GM21717 (cell line): Measurements from ENCODE around the gene CYP11A1.

ENCODE experiments used
- ATAC-seq: cut with Tn5 transposase; IDR thresholded peaks from one replicate; pipeline ENCODE4 v1.9.1; 2021; ENCODE audit warnings: mild to moderate bottlenecking, moderate library complexity; ENCODE audit not compliant: unreplicated experiment

Gene CYP11A1

DNA sequence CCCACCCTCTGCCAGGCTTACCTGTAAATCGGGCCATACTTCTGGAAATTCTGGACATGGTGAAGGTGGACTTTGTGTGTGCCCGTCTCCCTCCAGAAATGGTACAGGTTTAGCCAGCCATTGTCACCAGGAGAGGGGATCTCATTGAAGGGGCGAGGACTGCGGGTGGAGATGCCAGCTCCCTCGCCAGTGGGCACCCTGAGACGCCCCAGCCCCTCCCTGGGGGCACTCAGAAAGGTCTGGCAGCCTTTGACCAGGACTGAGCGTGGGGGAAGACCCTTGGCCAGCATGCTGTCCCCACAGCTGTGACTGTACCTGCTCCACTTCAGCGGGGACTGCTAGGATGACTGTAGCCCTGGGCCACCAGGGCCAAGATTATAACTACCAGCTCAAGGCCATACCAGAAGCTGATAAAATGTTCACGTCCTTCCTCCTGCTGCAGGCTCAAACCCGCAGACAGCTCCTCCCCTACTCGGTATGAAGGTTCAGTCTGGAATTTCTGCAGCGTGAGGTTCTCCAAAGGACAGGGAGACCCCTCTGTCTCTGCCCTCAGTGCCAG lies at the start of gene CYP11A1:
TSS of gene CYP11A1 (minus strand) at position 351 of the 559 bp plus-strand sequence. CDS start at position 290, 61 bp downstream.
- no peak for ATAC-seq

DNA sequence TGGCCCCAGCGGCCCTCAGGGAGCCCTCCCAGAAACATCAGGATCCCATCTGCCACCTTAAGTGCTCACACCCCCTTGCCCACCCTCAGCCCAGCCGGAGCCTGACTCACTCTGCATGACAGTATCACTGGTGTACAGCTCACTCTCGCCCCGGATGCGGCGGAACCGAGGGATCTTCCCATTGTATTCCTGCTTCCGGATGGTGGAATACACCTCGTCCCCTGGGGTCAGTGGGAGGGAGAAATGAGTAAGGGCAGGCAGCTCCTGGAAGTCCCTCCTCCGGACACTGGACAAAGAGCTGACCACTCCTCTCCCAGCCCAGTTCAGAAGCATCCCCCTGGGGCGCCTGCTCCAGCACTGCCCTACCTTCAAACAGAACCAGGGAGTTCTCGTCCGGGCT lies 49.8 kb upstream of the CYP11A1 start:
- no peak for ATAC-seq

DNA sequence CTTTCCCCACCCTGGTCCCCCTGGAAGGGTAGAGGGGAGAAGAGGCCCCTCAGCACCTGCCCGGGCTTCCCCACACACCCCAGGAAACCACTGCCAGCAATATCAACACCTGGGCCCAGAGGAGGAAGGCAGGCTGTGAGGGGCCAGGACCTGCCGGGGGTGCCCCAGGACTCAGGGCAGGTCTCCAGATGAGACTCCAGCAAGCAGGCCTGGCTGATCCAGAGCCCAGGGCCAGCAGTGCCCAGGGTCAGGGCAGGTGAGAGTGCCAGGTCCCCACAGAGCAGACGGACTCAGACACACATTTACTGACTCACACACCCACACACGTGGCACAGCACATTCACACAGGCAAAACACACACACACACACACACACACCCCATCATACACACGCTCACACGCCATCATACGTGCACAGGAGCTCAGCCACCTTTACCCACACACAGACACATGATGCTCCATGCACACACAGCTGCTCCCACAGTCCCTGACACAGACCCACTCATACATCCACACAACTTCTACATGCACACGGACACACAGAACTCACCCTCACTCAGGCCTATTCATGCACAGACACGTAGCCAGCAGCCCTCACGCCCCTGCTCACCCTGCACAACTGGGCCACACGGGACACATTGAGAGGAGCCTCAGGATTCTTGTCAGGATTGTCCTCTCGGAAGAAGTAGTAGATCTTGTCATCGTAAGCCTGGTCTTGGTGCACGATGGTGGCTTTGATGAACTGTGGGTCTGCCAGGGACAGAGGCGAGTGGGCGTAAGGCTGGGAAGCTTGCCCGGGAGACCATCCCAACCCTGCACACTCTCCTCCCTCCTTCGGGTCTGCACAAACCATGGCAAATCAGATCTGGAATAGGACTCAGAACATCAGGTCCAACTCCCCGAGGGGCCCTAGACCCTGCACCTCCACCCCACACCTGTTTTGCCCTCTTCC lies 48.8 kb upstream of the CYP11A1 start:
- ATAC-seq: no peak

- no peak for ATAC-seq
Observed at GRCh38 chr15:74414603-74415338, 47.3 kb upstream of the CYP11A1 start.

DNA sequence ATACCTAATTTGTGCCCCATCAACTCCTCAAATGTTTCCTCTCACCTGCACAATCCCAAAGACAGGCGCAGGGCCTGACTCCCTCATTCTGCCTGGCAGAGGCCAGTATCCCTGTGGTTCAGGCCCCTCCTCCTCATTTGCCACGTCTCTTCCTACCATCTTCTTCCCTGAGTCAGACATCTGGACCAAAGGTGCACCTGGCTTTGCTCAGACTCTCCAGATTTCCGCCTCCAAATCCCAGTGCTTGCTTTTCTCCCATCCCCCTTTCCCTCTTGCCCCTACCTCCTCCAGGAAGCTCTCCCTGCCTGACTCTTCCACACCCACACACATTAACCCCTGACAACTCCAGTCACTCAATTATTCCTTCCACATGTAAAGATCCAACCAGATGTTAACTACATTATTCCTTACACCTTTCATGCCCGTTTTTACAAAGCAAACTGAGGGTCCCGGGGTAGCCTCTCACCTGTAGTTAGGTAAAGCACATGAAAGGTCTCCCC lies 46.7 kb upstream of the CYP11A1 start:
- ATAC-seq: no peak

DNA sequence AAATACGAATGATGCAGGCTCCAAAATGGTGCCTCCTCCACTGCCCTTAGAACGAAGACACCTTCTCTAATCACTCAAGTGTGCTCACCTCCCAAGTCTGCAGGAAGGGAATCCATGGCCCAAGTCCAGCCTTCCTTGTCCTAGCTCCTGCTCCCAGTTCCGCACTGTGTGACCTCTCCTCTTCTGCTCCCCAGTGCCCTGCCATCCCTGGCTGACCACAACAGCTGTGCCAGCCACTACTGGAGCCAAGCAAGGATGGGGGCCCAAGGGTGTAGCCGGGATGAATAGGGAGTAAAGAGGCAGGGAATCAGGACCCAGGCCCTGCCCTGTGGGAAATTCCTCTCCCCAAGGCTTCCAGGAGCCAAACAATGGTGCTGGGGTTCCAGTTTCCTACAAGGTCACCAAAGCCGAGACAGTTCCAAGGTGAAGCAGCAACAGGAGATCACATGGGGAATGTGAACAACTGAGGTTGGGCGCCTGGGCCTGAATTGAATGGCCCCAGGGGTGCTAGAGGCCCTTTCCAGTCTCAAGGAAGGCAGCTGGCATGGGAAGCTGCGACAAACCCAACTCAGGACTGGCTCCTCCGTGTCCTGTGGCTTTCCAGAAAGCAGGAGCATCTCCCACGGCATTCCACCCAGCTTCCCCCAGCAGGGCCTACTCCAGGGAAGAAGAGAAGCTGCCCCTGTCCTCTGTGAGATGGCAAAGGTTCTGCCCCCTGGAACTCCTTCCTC lies 46.1 kb upstream of the CYP11A1 start:
- no peak for ATAC-seq

DNA sequence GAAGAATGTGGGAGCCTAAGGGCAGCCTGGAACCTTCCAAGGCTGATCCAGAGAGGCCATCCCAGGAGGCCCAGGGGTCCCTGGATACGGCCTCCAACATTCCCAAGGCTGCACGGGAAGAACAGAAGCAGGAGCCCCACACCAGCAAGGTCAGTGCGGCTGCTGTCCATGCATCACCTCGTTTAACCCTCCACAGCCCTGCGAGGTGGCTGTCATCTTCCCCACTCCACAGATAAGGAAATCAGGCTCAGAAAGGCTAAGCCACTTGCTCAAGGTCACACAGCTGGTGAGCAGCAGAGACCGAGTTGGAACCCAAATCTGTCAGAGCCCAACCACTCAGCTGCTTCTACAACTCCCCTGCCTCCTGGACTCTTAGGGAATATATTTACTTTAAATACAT lies 44.7 kb upstream of the CYP11A1 start:
- ATAC-seq: no peak

GRCh38 chr15:74411686-74412085 lies 44.2 kb upstream of the CYP11A1 start:
- no peak for ATAC-seq

GRCh38 chr15:74410502-74410901 lies 43.1 kb upstream of the CYP11A1 start:
- no peak for ATAC-seq

GRCh38 chr15:74409225-74409624 lies 41.8 kb upstream of the CYP11A1 start:
- no peak for ATAC-seq

GRCh38 chr15:74408815-74409214 lies 41.4 kb upstream of the CYP11A1 start:
- ATAC-seq: no peak

GRCh38 chr15:74408385-74408784 lies 40.9 kb upstream of the CYP11A1 start:
- ATAC-seq: no peak

- no peak for ATAC-seq
Observed at GRCh38 chr15:74406992-74407705, 39.7 kb upstream of the CYP11A1 start.

DNA sequence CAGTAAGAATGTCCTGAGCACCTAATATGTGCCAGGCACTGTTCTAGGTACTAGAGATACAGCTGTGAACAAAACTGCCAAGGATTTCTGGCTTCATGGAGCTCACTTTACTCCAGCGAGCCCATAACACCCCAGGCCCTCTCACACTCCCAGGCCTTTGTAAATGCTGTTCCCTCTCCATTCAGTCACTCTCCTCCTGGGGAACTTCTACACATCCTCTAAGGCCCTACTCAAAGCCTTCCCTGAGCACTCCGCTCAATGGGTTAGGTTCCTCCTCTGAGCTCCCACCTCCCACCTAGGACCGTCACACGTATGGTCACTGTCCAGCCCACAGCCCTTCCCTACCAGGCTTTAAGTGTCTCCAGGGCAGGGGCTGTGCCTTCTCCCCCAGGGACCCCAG lies 39.1 kb upstream of the CYP11A1 start:
- ATAC-seq: no peak

- ATAC-seq: no peak
Observed at GRCh38 chr15:74405823-74406222, 38.4 kb upstream of the CYP11A1 start.

- ATAC-seq: peak; percentile 16
Observed at GRCh38 chr15:74403991-74404563, 36.6 kb upstream of the CYP11A1 start.

DNA sequence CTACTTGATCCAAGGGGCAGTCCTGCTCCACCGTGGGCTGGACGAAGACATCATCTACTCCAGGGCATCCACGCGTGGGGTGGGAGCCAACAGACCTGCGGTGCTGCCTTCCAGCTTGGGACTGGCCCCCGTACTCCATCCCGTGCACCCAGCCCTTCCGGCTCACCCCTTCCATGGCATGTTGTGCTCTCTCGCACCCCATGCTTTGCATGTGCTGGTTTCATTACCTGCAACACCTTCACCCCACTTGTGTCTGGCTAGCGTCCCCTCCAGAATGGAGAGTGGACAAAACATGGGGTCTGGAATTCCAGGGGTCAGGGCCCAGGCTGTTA lies 36.1 kb upstream of the CYP11A1 start:
- peak; percentile 6 for ATAC-seq

- ATAC-seq: peak; percentile 30
Observed at GRCh38 chr15:74402873-74403587, 35.6 kb upstream of the CYP11A1 start.

DNA sequence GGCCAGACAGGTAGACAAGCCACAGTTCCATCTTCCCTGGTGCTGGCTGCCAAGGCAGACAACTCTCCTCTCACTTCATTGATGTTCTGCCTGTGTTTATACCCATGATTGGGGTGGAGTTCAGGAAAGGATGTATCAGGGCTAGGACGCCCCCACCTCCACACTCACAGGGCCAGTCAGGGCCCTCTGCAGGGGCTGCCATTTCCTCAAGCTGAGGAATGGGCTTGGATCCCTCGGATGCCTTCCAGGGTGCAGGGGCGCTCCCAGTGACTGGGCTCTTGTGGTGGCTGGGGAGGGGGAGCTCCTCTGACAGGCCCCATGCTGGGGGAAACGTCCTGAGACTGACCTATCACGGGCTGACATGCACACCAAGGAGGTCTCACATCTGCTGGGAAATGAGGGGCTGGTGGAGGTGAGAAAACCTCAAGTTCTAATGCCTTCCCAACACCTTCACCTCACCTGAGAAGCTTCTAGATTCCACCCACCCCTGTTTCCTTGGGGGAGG lies 34.9 kb upstream of the CYP11A1 start:
- no peak for ATAC-seq
